IPS DF 19.7 (cell line): ENCODE data around the gene TBC1D16.

Experiments
- DNase-seq: peaks from one replicate; pipeline ENCODE4 v3.0.0-alpha.2; 2013; ENCODE audit warnings: low read depth, low spot score

Gene TBC1D16

GRCh38 chr17:79892457-79893241, 143.0 kb downstream of the TBC1D16 start:
- no peak for DNase-seq

DNA sequence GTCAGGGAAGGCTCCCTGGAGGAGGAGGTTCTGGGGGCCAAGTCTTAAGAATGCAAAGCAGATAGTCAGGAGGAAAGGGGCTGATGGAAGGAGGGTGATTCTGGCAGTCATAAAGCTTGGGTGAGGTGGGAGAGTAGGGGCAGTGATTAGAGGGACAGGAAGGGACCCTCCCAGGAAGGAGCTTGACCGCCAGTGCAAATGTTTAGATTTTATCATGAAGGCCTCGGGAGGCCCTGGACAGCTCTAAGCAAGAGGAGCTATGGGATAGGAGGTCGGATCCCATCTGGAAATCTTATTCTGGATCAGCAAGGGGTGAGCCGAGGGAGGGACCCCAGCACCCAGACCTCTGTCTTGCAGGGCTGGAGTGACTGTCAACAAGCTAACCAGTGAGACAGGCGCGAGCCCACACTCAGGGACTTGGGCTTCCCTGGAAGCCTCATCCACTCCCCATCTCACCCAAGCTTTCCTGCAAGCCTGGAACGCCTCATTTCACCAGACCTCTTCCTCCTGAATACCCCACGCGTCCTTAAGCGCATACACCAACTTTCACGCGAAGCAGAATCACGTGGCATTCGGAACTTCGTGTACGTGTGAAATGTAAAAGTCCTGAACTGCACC, 144.4 kb downstream of the TBC1D16 start:
- DNase-seq, result no peak

DNA sequence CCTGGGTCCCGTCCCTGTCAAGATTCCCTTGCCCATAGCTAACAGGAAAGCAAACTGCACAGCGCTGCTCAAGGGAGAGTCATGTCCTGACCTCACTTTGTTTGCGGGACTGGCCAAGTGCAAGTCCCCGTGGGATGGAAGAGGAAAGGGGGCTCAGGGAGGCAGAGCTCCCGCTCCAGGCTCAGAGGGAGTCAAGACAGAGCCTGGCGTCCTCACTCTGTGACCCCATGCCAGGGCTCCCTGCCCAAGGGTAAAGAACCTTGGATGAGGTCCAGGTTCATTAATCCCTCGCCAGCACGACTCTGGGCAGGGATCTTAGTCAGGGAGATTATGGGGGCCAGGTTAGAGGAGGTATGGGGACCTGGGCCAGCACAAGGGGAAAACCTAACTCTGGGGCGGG, 145.0 kb downstream of the TBC1D16 start:
- DNase-seq, result no peak

GRCh38 chr17:79888811-79889634, 146.6 kb downstream of the TBC1D16 start:
- no peak for DNase-seq

- no peak for DNase-seq
These were observed 147.6 kb downstream of the TBC1D16 start for GRCh38 chr17:79888009-79888540.

DNA sequence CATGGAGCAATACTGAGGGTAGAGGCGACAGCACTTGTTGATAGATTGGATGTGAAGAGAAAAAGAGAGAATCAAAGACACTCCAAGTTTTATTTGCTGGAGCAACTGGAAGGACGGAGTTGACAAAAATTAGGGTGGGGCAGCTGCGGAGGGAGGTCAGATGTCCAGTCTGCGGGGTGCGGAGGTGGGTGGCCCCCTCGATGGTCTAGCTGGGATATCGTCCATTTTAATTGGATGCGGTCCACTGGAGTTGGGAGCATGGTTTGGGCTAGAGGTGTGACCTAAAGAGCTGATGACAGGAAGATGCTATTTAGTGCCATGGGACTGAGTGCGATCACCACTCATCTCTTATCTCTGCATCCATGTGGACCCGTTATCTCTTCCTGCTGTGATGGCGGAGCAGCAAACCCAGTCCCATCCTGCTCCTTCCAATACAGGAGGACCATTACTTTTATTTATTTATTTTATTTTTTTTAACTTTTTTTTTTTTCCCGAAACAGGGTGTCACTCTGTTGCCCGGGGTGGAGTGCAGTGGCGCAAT, 148.2 kb downstream of the TBC1D16 start:
- DNase-seq, result no peak

DNA sequence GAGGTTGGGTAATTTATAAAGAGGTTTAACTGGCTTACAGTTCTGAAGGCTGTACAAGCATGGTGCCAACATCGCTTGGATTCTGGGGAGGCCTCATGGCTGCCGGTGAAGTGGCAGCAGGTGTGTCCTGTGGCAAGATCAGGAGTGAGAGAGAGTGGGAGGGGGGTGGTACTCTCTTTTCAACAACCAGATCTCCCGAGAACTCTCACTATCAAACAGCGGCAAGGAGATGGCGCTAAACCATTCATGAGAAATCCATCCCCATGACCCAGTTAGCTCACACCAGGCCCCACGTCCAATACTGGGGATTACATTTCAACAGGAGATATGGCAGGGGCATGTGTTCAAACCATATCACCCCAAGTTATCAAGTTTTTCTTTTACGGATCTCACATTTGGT, 152.5 kb downstream of the TBC1D16 start:
- no peak for DNase-seq
